Activated CD8-positive, alpha-beta memory T cell treated with anti-CD3 and anti-CD28 coated beads, Interleukin-2, amount 10 ng/mL, durations not matched to agents 7 days and 5 days (primary cell): Measurements from ENCODE around the gene C8G. TPM values are rescaled to one million over a fixed set of nuclear protein-coding genes. Genes with fewer than 3 reads are reported as not detected.

Source experiments
- ATAC-seq: fragments of 150-1000 bp; cut with Tn5 transposase; one replicate; pipeline ENCODE4 v1.10.0; 2021; ENCODE audit warnings: moderate library complexity
- CTCF ChIA-PET: fragments of 350-600 bp; sonication (Branson Sonifier 250); formaldehyde crosslinking; loops from one replicate; lab custom pipeline; 2021; ENCODE audit warnings: antibody characterized with exemption; lab: Charles Lee
- DNase-seq: peaks from one replicate; pipeline ENCODE4 v3.0.0-alpha.2; 2020
- H3K27ac Mint-ChIP-seq: one replicate; pipeline ENCODE4 v1.8.0; 2021; ENCODE audit warnings: mild to moderate bottlenecking, mixed read lengths
- H3K27me3 Mint-ChIP-seq: one replicate; pipeline ENCODE4 v1.8.0; 2021; ENCODE audit warnings: mixed read lengths
- H3K36me3 Mint-ChIP-seq: one replicate; pipeline ENCODE4 v1.8.0; 2021; ENCODE audit warnings: mild to moderate bottlenecking, mixed read lengths
- H3K4me1 Mint-ChIP-seq: one replicate; pipeline ENCODE4 v1.8.0; 2021; ENCODE audit warnings: mixed read lengths
- H3K4me3 Mint-ChIP-seq: one replicate; pipeline ENCODE4 v1.8.0; 2021; ENCODE audit warnings: mild to moderate bottlenecking, moderate library complexity, mixed read lengths
- H3K9me3 Mint-ChIP-seq: one replicate; pipeline ENCODE4 v1.8.0; 2022; ENCODE audit warnings: low read depth, mixed read lengths
- total RNA-seq, 2 experiments: library from RNA; stranded (reverse); gene quantifications; one replicate each; pipeline ENCODE4 v1.2.3, GENCODE V29; 2021

Gene C8G
- total RNA-seq, 2 experiments from 2014 or later = 1.7 TPM; not detected in 1

DNA sequence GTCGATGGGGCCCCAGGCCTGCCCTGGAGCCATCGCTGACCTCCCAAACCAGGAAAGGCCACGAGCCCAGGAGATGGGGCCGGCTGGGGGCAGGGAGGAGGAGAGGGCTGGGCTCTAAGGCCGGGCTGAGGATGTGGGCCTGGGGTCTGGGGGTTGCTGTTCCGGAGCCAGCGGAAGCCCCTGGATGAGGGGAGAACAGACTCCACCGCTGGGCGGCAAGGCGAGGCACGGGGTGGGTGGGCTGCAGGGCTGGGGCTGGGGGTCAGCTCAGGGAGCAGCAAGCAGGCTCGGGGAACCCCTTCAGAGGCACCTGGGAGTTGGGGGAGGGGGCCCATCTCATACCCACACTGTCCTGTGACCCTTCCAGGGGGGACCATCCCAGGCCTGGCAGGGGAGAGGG is 18.7 kb downstream of the C8G start:
- DNase-seq (no peak), ATAC-seq (no peak)
- no peaks in the 10 kb centered on the region for H3K9me3 Mint-ChIP-seq
- no peaks in the 10 kb centered on the region for H3K36me3 Mint-ChIP-seq
- H3K4me1 Mint-ChIP-seq = peaks cover 46% of the 10 kb centered on the region
- H3K4me3 Mint-ChIP-seq = no peak overlapping the region
- H3K27me3 Mint-ChIP-seq = no peaks in the 10 kb centered on the region
- CTCF ChIA-PET = interaction anchor here (0.8 to 2.6 kb wide), 4 partner anchors 15 to 100 kb away, joined by 3 to 15 read pairs (median 4); no protein-coding TSS in a partner anchor
- H3K27ac Mint-ChIP-seq = no peak overlapping the region

DNA sequence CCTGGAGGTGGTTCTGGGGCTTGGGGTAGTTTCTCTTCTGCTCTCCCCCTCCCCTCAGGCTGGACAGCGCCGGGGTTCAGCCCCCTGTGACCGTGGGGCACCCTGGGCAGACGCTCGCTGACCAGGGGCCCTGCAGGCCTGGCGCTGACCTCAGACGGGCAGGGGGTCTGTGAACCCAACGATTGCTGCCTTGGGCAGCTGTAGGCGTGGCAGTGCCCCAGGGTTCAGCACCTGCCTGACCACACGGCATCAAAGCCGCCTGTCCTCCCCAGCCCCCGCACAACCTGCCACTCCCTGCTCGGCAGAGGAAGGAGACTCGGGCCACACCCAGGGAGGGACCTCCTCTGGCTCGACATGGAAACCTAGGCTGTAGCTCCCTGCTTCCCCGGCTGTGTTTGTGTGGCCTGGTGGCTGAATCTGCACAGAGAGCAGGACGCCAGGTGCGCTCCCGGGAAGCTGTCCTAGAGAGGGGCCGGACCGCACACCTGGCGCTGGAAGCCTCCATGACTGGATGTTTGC is 19.2 kb downstream of the C8G start:
- H3K4me1 Mint-ChIP-seq = peaks cover 46% of the 10 kb centered on the region

DNA sequence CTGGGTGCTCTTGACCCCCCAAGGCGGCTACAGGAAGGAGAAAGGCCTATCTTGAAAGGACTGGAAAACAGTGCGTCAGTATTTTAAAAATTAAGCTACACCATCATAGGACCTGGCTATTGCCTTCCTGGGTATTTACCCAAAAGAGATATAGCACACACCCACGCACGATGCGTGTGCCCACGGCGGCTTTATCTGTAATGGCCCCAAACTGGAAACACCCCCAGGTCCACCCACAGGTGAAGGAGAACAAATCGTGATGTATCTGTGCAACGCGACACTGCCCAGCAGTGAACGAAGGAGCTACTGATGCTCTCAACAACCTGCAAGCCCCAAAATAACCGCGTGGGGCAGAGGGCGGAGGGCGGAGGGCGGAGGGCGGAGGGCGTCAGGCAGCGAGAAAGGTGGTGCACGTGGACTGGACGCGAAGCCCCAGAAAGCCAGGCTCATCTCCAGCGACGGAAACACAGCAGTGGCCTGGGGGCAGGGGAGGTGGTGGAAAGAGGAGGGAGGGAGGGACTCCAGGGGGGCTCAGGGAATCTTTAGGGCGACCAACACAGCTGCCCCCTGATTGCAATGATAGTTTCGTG is 19.9 kb downstream of the C8G start:
- ATAC-seq (no peak), DNase-seq (no peak)
- CTCF ChIA-PET = interaction anchor here (0.8 to 2.6 kb wide), 6 partner anchors 11 to 122 kb away, joined by 3 to 13 read pairs (median 6); partner anchors contain the start of genes AJM1 and PAXX
- Mint-ChIP-seq H3K9me3 (no peaks in the 10 kb centered on the region), H3K4me1 (peaks cover 43% of the 10 kb centered on the region), H3K36me3 (no peaks in the 10 kb centered on the region), H3K27ac (peak overlapping the region; percentile 62), H3K27me3 (no peaks in the 10 kb centered on the region), H3K4me3 (no peak overlapping the region)

More for the DNA sequence above, 19.2 kb downstream of the C8G start:
- Mint-ChIP-seq H3K27me3 (no peaks in the 10 kb centered on the region), H3K9me3 (no peaks in the 10 kb centered on the region), H3K27ac (no peak overlapping the region), H3K36me3 (no peaks in the 10 kb centered on the region), H3K4me3 (no peak overlapping the region)
- ATAC-seq (no peak), DNase-seq (no peak)
- CTCF ChIA-PET = interaction anchor here (0.8 to 2.6 kb wide), 5 partner anchors 28 to 122 kb away, joined by 3 to 12 read pairs (median 5); partner anchors contain the start of genes AJM1 and PAXX

DNA sequence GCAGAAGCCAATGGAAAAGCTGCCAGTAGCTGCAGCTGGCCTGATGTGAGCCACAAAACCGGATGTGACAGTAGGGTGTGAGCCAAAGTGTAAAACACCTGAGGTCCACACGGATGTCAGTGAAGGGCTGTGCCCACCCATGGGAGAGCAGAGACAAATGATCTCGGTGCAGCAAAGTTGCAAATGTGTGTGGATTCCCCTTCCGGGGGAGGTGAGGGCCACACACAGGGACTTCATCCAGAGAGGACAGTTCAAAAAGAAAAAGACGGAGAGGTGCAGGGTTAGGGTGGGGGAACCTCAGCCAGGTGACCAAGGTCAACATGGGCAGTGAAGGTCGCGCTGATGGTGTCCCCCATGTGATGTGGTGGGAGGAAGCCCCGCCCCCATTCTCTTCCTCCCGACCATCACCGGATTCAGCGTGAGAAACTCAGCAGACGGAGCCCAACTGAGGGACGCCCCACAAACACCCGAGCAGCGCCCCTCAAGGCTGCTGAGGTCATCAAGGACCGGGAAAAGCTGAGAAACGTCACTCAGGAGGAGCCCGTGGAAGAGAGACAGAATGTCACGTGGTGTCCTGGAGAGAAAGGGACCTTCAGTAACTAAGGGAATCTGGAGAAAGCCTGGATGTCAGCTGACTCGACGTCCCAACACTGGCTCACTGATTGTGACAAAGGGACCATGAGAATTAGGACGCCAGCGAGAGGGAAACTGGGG is 20.9 kb downstream of the C8G start:
- H3K27ac Mint-ChIP-seq = peak overlapping the region; percentile 86
- CTCF ChIA-PET = interaction anchor here (1.3 to 2.6 kb wide), 5 partner anchors 10 to 123 kb away, joined by 4 to 13 read pairs (median 8); partner anchors contain the start of genes AJM1 and PAXX

DNA sequence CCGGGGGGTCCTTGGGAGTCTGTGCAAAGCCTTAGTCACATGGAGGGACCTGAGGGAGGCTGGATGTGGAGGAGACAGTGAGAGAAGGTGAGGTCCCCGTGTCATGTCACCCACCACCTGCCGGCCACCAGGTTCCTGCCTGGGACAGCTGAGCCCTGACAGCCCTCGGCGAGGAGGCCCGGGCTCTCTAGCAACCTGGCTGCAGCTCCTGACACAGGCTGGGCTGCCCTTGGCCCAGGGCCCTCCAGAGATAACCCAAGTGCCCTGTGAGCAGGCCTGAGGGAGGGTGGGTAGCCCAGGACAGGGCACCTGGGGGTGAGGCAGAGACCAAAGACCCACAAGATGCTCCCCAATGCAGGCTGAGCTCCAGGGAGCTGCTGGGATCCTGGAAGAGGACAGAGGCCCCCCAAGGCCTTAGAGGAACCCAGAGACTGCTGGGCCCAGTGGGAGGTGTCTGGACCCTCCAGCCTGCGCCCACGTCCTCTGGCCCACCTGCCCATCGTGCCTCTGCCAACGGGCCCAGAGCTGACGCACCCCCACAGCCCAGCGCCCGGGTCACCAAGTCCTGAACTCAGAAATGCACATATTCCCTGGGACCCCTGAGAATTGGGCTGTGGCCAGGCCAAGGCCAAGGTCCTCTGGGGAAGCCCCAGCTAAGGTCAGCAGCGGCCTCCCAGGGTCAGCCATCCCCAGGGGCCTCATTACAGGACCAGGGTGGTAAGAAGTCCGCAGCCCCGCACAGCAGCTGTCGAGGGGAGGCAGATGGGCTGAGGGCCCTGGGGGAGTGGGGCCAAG is 23.5 kb downstream of the C8G start:
- DNase-seq = no peak
- CTCF ChIA-PET = interaction anchor here (1.2 to 3.5 kb wide), 4 partner anchors 10 to 125 kb away, joined by 3 to 16 read pairs (median 4); no protein-coding TSS in a partner anchor

More for the DNA sequence above, 20.9 kb downstream of the C8G start:
- DNase-seq = peak; percentile 81
- H3K27me3 Mint-ChIP-seq = no peaks in the 10 kb centered on the region
- no peaks in the 10 kb centered on the region for H3K9me3 Mint-ChIP-seq
- no peaks in the 10 kb centered on the region for H3K36me3 Mint-ChIP-seq
- H3K4me1 Mint-ChIP-seq = peaks cover 36% of the 10 kb centered on the region
- H3K4me3 Mint-ChIP-seq = peak overlapping the region; percentile 58
- peak; percentile 72 for ATAC-seq

DNA sequence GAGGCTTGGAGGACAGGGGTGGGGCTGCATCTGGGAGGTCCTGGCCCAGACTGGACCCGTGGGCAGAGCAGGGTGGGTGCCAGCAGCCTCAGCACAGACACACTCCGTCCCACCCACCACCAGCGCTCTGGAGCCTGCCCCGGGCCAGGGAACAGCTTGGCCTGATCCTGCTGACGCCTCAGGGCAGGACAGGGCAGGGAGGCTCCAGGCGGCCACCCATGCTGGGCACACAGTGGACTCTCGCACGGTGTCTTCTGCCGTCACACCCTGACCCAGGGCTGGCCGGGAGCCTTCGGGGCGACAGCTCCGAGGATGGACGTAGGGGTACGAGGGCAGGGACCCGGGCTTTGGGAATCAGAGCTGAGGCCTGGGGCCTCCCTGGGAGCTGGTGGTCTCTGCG is 24.1 kb downstream of the C8G start:
- Mint-ChIP-seq H3K9me3 (no peaks in the 10 kb centered on the region), H3K36me3 (no peaks in the 10 kb centered on the region), H3K4me1 (peaks cover 23% of the 10 kb centered on the region), H3K27ac (no peak overlapping the region), H3K4me3 (no peak overlapping the region), H3K27me3 (no peaks in the 10 kb centered on the region)
- CTCF ChIA-PET = interaction anchor here (1.2 to 3.5 kb wide), 4 partner anchors 9 to 125 kb away, joined by 3 to 16 read pairs (median 4); no protein-coding TSS in a partner anchor
- no peak for ATAC-seq
- no peak for DNase-seq

More for the DNA sequence above, 23.5 kb downstream of the C8G start:
- Mint-ChIP-seq H3K27me3 (no peaks in the 10 kb centered on the region), H3K27ac (no peak overlapping the region), H3K4me1 (peaks cover 23% of the 10 kb centered on the region), H3K4me3 (no peak overlapping the region), H3K9me3 (no peaks in the 10 kb centered on the region), H3K36me3 (no peaks in the 10 kb centered on the region)
- ATAC-seq = no peak

DNA sequence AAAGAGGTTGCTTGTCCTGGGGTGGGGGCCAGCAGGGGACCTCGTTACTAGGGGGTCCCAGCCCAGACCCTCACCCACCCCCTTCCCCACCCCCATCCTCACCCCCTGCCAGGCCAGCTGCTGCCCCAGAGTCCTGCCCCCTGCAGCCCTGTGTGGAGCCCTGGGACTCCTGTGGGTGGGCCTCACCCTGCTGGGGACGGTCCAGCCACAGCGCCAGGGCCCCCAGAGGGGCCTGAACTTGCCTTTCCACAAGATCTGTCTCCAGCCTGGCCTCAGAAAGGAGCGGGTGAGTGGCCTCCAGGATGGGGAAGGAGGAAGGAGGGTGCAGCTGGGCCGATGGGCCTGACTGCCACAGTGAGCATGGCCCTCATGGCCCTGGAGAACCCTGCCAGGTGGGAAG is 24.7 kb downstream of the C8G start:
- no peak overlapping the region for H3K4me3 Mint-ChIP-seq
- CTCF ChIA-PET = interaction anchor here (1.2 to 3.5 kb wide), 3 partner anchors 59 to 126 kb away, joined by 4 to 16 read pairs (median 5); no protein-coding TSS in a partner anchor
- ATAC-seq (no peak), DNase-seq (no peak)
- H3K27ac Mint-ChIP-seq = no peak overlapping the region
- H3K9me3 Mint-ChIP-seq = no peaks in the 10 kb centered on the region
- H3K36me3 Mint-ChIP-seq = no peaks in the 10 kb centered on the region
- peaks cover 18% of the 10 kb centered on the region for H3K4me1 Mint-ChIP-seq
- no peaks in the 10 kb centered on the region for H3K27me3 Mint-ChIP-seq

DNA sequence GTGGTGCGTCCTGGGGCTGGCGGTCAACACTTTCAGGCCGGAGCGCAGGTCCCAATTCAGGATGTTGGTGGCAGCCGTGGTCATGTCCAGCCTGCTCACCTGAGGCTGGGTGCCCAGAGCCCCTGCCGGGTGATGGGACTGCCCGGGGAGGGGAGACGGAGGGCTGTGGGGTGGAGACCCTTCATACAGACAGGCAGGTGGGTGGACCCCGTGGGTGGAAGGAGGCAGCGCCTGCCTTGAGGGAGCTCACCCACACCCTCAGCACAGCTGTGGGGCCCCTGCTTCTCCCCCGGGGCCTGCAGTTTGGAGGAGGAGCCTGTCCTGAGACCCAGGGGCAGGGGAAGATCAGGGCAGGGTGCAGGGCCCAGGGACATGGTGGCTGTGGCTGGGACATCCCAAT is 25.3 kb downstream of the C8G start:
- Mint-ChIP-seq H3K9me3 (no peaks in the 10 kb centered on the region), H3K27ac (no peak overlapping the region), H3K36me3 (no peaks in the 10 kb centered on the region), H3K4me3 (no peak overlapping the region), H3K27me3 (no peaks in the 10 kb centered on the region), H3K4me1 (peaks cover 18% of the 10 kb centered on the region)
- ATAC-seq (no peak), DNase-seq (no peak)
- CTCF ChIA-PET = interaction anchor here (1.4 to 3.5 kb wide), 3 partner anchors 23 to 65 kb away, joined by 4 to 16 read pairs (median 13); partner anchors contain the start of gene ABCA2

DNA sequence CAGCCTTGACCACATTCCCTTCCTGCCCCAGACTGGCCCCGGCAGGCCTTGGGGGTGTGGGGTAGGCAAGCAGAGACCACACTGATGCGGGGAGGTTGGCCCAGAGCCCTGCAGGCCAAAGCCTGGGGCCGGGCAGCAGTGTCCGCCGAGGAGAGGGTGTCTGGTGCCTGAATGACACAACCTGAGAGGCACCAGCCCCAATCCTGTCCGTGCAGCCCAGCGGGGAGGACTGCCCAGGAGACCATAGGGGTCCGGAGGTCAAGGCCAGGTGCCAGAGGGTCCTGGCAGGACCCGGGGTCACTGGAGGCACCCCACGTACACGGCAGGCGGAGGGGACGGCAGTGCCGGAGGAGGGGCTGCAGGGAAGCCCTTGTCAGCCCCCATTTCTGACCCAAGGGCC is 26.7 kb downstream of the C8G start:
- H3K4me3 Mint-ChIP-seq = no peak overlapping the region
- H3K27me3 Mint-ChIP-seq = no peaks in the 10 kb centered on the region
- no peaks in the 10 kb centered on the region for H3K36me3 Mint-ChIP-seq
- no peaks in the 10 kb centered on the region for H3K9me3 Mint-ChIP-seq
- DNase-seq (no peak), ATAC-seq (no peak)
- CTCF ChIA-PET = interaction anchor here (0.7 to 3.0 kb wide), 4 partner anchors 24 to 64 kb away, joined by 3 to 13 read pairs (median 4); partner anchors contain the start of gene ABCA2
- peaks cover 15% of the 10 kb centered on the region for H3K4me1 Mint-ChIP-seq
- no peak overlapping the region for H3K27ac Mint-ChIP-seq

DNA sequence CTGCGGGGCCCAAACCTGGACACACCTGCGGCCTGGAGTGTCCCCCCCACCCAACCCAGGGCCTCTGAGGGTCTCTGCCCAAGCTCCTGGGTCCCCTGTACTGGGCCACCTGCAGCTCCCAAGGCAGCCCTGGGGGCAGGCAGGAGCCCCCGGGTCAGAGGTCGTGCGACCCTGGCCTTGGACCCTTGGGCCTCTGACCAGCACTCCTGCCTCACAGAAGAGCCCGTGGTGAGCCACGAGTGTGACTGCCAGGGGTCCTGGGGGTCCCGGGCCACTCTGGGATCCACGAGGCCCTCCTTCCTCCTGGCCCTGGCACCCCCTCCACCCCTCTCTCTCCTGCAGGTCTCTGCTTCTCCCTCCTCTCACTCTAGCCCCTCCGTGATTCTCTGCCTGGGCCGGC is 27.3 kb downstream of the C8G start:
- no peak for DNase-seq
- H3K4me1 Mint-ChIP-seq = peaks cover 15% of the 10 kb centered on the region
- H3K36me3 Mint-ChIP-seq = no peaks in the 10 kb centered on the region
- H3K4me3 Mint-ChIP-seq = no peak overlapping the region
- CTCF ChIA-PET = interaction anchor here (0.9 to 3.0 kb wide), 2 partner anchors 57 to 63 kb away, joined by 3 to 13 read pairs; partner anchors contain the start of gene ABCA2
- H3K9me3 Mint-ChIP-seq = no peaks in the 10 kb centered on the region
- H3K27me3 Mint-ChIP-seq = no peaks in the 10 kb centered on the region
- no peak for ATAC-seq
- H3K27ac Mint-ChIP-seq = no peak overlapping the region

DNA sequence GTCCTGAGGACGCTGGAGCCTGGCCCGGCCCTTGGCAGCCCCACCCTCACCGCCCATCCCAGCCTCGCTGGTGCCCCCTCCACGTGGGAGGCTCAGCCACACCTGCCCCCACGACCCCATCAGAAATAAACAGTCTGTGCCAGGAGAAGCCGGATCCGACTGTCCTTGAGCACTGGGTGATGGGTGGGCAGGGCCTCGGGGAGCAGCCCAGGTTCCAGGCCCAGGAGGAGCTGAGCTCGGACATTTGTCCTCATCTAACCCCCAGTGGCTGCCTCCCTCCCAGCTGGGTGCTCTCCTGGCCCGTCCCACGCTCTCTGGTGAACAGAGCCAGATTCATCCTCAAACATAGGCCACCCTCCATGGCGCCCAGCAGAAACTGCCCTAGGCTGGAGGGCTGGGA is 27.7 kb downstream of the C8G start:
- Mint-ChIP-seq H3K4me1 (peaks cover 15% of the 10 kb centered on the region), H3K9me3 (no peaks in the 10 kb centered on the region), H3K27me3 (no peaks in the 10 kb centered on the region), H3K36me3 (no peaks in the 10 kb centered on the region), H3K4me3 (no peak overlapping the region), H3K27ac (no peak overlapping the region)
- no peak for ATAC-seq
- no peak for DNase-seq
- CTCF ChIA-PET = interaction anchor here (0.9 to 3.0 kb wide), 3 partner anchors 56 to 95 kb away, joined by 3 to 13 read pairs (median 3); partner anchors contain the start of gene ABCA2
